Spleen (tissue), 11 donors: ENCODE data around the gene SLC6A13. TPM values are rescaled to one million over a fixed set of nuclear protein-coding genes. Genes with fewer than 3 reads are reported as not detected.

Source experiments
- DNase-seq: peaks from one replicate; pipeline ENCODE4 v3.0.0-alpha.2; 2020
- H3K27ac ChIP-seq, 8 donors: fragments of 200-600 bp; sonication (generic) in 7 of 8; 1 replicate in 4 of 8; 2 replicates in 4 of 8; pipeline versions ENCODE4 v1.5.0 to v1.8.0; 2016 to 2021; ENCODE audit warnings: inconsistent platforms in 4 of 8, mild to moderate bottlenecking in 4 of 8, moderate library complexity in 1 of 8
- H3K27me3 ChIP-seq, 7 donors: fragments of 200-600 bp; sonication (generic) in 6 of 7; replicated peaks in 1 of 7; 1 replicate in 4 of 7; 2 replicates in 3 of 7; pipeline versions ENCODE4 v1.5.0 to v1.8.0; 2016 to 2021; ENCODE audit warnings: inconsistent platforms in 3 of 7, mild to moderate bottlenecking in 1 of 7
- H3K36me3 ChIP-seq, 6 donors: fragments of 200-600 bp; sonication (generic) in 5 of 6; 1 replicate in 4 of 6; 2 replicates in 2 of 6; pipeline versions ENCODE4 v1.5.0 to v1.8.0; 2016 to 2021; ENCODE audit warnings: inconsistent platforms in 2 of 6
- H3K4me1 ChIP-seq, 6 donors: fragments of 200-600 bp; sonication (generic) in 5 of 6; 1 replicate in 3 of 6; 2 replicates in 3 of 6; pipeline versions ENCODE4 v1.5.0 to v1.8.0; 2016 to 2021; ENCODE audit warnings: inconsistent platforms in 3 of 6
- H3K4me3 ChIP-seq, 8 donors: fragments of 200-600 bp; sonication (generic) in 7 of 8; 1 replicate in 4 of 8; 2 replicates in 4 of 8; pipeline versions ENCODE4 v1.5.0 to v1.8.0; 2016 to 2021; ENCODE audit warnings: inconsistent platforms in 4 of 8, mild to moderate bottlenecking in 4 of 8, moderate library complexity in 2 of 8
- H3K9me3 ChIP-seq, 8 donors: fragments of 200-600 bp; sonication (generic) in 7 of 8; 1 replicate in 4 of 8; 2 replicates in 4 of 8; pipeline versions ENCODE4 v1.5.0 to v1.8.0; 2016 to 2021; ENCODE audit warnings: inconsistent platforms in 4 of 8
- CTCF ChIP-seq, 11 experiments: fragments of 200-600 bp in 7 of 11; fragments of 450-650 bp in 4 of 11; sonication (generic) in 4 of 11; IDR thresholded peaks in 8 of 11; conservative IDR thresholded peaks in 3 of 11; 1 replicate in 7 of 11; 2 replicates in 4 of 11; pipeline versions ENCODE4 v1.4.0 to v1.8.0; 2016 to 2021; ENCODE audit warnings: antibody characterized with exemption in 11 of 11, inconsistent platforms in 4 of 11, mild to moderate bottlenecking in 1 of 11
- POLR2A ChIP-seq, 3 donors: fragments of 450-650 bp; IDR thresholded peaks; one replicate each; pipeline ENCODE4 v1.5.1; 2017; ENCODE audit warnings: antibody characterized with exemption in 3 of 3, mild to moderate bottlenecking in 1 of 3
- POLR2AphosphoS5 ChIP-seq, 3 donors: sonication (generic); formaldehyde crosslinking; IDR thresholded peaks; one replicate each; pipeline ENCODE4 v1.5.1; 2017; ENCODE audit warnings: antibody characterized with exemption in 3 of 3
- WGBS, 5 donors: extraction: QIAGEN DNeasy Blood & Tissue Kit in 3 of 5; methylation state at CpG; one replicate each; pipeline versions ENCODE4 v1.1.5 to v1.1.7; 2013 to 2018; 5-methylcytosine and 5-hydroxymethylcytosine counted together
- intact Hi-C: fragments of 100-400 bp; cut with DNase I; formaldehyde crosslinking; loops from one replicate; pipeline ENCODE4 v1.15.0; 2023; ENCODE audit warnings: low total_unique reads
- polyA plus RNA-seq, 3 donors: library from polyadenylated mRNA; stranded (reverse); fragments of 200-250 nt; gene quantifications; one replicate each; pipeline ENCODE4 v1.2.1, GENCODE V29; 2013
- total RNA-seq, 7 donors: library from RNA; depleted of rRNA in 3 of 7; stranded (reverse); fragments of >200 nt in 3 of 7; fragmentation: NEBNext Ultra II Directional in 4 of 7; extraction: Animal tissue kit (Norgen Biotek cat#: 25700) in 4 of 7; gene quantifications; one replicate each; pipeline versions ENCODE4 v1.1.0 to v1.2.1, GENCODE V29; 2016 to 2021
- donor health status: healthy with polysubstance abuse.
- donor health status: DM: no; HTN: no; CAD: no; lungs with moderate emphysema.
- donor health status: DM: no; HTN: no; CAD: no.
- donor health status: Bipolar disorder and iron deficiency.
- donor health status: healthy.
- donor health status: DM: no; HTN: no; CAD: no.
- donor health status: DM: yes; HTN: yes; CAD: no.

The SLC6A13 gene
- total and polyA plus RNA-seq, 10 donors: 0.22 to 1.7 (median 0.30) TPM; not detected in 5

DNA sequence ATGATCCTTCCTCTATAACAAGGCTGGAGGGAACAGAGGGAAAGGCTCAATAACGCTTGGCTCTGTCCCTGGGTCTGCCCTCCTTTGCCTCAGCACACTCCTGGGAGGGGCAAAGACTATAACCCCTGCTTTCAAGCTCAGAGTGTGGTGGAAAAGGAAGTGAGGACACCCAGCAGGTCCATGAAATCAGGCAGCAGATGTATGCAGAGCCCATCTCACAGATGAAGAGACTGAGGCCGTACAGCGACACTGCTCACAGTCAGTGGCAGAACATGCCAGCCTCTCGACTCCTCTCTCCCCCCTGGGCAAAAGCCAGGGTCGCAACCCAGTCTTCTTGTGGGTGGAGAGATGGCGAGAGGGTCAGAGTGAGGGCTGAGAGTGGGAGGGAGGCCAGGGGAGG is 88.5 kb downstream of the SLC6A13 start:
- intact Hi-C loops: no loop called here
- H3K4me3 ChIP-seq: no peak overlapping the region
- H3K36me3 ChIP-seq: no peaks in the 10 kb centered on the region
- H3K9me3 ChIP-seq: no peaks in the 10 kb centered on the region
- DNase-seq: no peak
- TF ChIP-seq CTCF (IDR thresholded peaks at IDR 0.05 in 8 of 11, conservative IDR thresholded peaks at IDR 0.05 in 3 of 11) (no peak), POLR2A (IDR thresholded peaks at IDR 0.05) (no peak), POLR2AphosphoS5 (IDR thresholded peaks at IDR 0.05) (no peak)
- peaks cover 0 to 80% (median 3%) of the 10 kb centered on the region in 7 donors for H3K27me3 ChIP-seq
- WGBS, 5 donors: 70 to 86% (median 78%) methylated on average over 6 of the region's 6 CpGs
- H3K4me1 ChIP-seq: peaks cover 0 to 17% (median 0%) of the 10 kb centered on the region in 6 donors
- H3K27ac ChIP-seq: no peak overlapping the region

- H3K9me3 ChIP-seq: no peaks in the 10 kb centered on the region
- no peak for TF ChIP-seq POLR2AphosphoS5 (IDR thresholded peaks at IDR 0.05)
- TF ChIP-seq POLR2A (IDR thresholded peaks at IDR 0.05): no peak
- no peak for TF ChIP-seq CTCF (IDR thresholded peaks at IDR 0.05 in 8 of 11, conservative IDR thresholded peaks at IDR 0.05 in 3 of 11)
- 63 to 73% (median 69%) methylated on average over 14 to 15 of the region's 15 CpGs for WGBS, 5 donors
- peaks cover 0 to 75% (median 0%) of the 10 kb centered on the region in 7 donors for H3K27me3 ChIP-seq
- no peak for DNase-seq
- no peaks in the 10 kb centered on the region for H3K36me3 ChIP-seq
- intact Hi-C loops: no loop called here
- no peak overlapping the region for H3K27ac ChIP-seq
- no peak overlapping the region for H3K4me3 ChIP-seq
- peaks cover 0 to 15% (median 0%) of the 10 kb centered on the region in 6 donors for H3K4me1 ChIP-seq
Measured at GRCh38 chr12:172732-173161, 89.9 kb downstream of the SLC6A13 start.

- Histone ChIP-seq H3K4me3 (no peak overlapping the region), H3K4me1 (peaks cover 0 to 15% (median 0%) of the 10 kb centered on the region in 6 donors), H3K9me3 (no peaks in the 10 kb centered on the region), H3K36me3 (no peaks in the 10 kb centered on the region), H3K27ac (no peak overlapping the region), H3K27me3 (peaks cover 0 to 68% (median 0%) of the 10 kb centered on the region in 7 donors)
- WGBS, 5 donors: 48 to 57% (median 51%) methylated on average over 16 to 18 of the region's 18 CpGs
- intact Hi-C loops: no loop called here
- no peak for TF ChIP-seq POLR2AphosphoS5 (IDR thresholded peaks at IDR 0.05)
- TF ChIP-seq CTCF (IDR thresholded peaks at IDR 0.05 in 8 of 11, conservative IDR thresholded peaks at IDR 0.05 in 3 of 11): no peak
- TF ChIP-seq POLR2A (IDR thresholded peaks at IDR 0.05): no peak
- DNase-seq: no peak
Measured at GRCh38 chr12:171743-172676, 90.6 kb downstream of the SLC6A13 start.

GRCh38 chr12:171276-171675 is 91.4 kb downstream of the SLC6A13 start:
- TF ChIP-seq POLR2AphosphoS5 (IDR thresholded peaks at IDR 0.05): no peak
- TF ChIP-seq POLR2A (IDR thresholded peaks at IDR 0.05): no peak
- no peak for TF ChIP-seq CTCF (IDR thresholded peaks at IDR 0.05 in 8 of 11, conservative IDR thresholded peaks at IDR 0.05 in 3 of 11)
- intact Hi-C loops: no loop called here
- 85 to 92% (median 89%) methylated on average over 10 of the region's 10 CpGs for WGBS, 5 donors

More at GRCh38 chr12:171276-171675, 91.4 kb downstream of the SLC6A13 start:
- H3K9me3 ChIP-seq: no peaks in the 10 kb centered on the region
- no peaks in the 10 kb centered on the region for H3K36me3 ChIP-seq
- H3K4me1 ChIP-seq: peaks cover 0 to 15% (median 2%) of the 10 kb centered on the region in 6 donors
- no peak overlapping the region for H3K4me3 ChIP-seq
- peaks cover 0 to 61% (median 0%) of the 10 kb centered on the region in 7 donors for H3K27me3 ChIP-seq
- DNase-seq: no peak
- no peak overlapping the region for H3K27ac ChIP-seq
